GM19351 (cell line): ENCODE data around the gene DENND4C.
A peak's percentile ranks its signal among the peaks of the same experiment; 100 is the strongest.
"Not testable (repeated sequence)": the region's sequence is repeated elsewhere in the genome, so short reads cannot be mapped to it uniquely, and the experiment has no call there.

Experiments used
- ATAC-seq: cut with Tn5 transposase; IDR thresholded peaks from one replicate; pipeline ENCODE4 v1.9.1; 2021; ENCODE audit warnings: mild to moderate bottlenecking, moderate library complexity; ENCODE audit not compliant: unreplicated experiment

DENND4C gene

DNA sequence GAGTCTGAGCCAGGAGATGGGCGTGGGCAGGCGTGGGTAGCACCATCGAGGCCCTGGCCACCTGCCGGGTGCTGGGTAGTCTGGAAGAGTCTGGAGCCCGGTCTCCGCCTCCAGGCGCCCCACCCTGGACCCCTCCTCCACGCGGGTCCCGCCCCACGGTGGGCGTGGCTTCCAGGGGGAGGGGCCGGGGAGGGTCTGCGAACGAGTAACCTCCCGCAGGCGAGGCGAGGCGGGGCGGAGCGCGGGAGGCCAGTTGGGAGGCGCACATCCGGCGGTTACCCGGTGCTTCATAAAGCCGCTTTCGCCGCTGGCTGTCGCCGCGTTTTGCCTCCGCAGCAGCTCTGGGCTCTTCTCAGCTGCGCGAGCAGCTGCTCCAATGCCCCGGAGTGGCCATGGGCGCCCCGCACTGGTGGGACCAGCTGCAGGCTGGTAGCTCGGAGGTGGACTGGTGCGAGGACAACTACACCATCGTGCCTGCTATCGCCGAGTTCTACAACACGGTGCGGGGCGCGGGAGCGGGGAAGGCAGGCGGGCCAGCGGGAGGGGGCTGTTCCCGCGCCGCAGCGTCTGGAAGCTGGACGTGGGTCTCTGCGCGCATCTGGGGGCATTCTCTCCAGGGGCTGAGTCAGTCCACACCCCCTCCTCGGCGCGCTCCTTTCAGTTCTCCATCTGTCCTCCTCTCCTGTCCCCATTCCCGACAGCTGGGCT, 178.4 kb downstream of the DENND4C start, which contains the start of gene ACER2:
Gene ACER2 (plus strand): TSS at position 317 of the 708 bp plus-strand sequence. CDS start 76 bp downstream, at position 393.
- ATAC-seq, result peak; percentile 91

- ATAC-seq, result peak; percentile 9
Observed at GRCh38 chr9:19409401-19410194, 179.1 kb downstream of the DENND4C start.

DNA sequence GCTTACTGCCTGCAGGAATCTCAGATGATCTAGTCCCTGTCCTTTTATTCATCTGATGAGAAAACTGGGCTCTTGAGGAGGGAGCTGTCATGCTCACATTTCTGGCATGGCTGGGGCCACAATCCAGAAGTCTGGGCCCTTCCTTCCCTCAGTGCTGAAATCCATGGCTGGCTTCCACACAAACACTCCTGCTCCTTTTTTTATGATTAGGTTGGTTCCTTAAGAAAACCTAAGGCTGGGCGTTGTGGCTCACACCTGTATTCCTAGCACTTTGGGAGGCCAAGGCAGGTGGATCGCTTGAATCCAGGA, 179.7 kb downstream of the DENND4C start:
- no peak for ATAC-seq

DNA sequence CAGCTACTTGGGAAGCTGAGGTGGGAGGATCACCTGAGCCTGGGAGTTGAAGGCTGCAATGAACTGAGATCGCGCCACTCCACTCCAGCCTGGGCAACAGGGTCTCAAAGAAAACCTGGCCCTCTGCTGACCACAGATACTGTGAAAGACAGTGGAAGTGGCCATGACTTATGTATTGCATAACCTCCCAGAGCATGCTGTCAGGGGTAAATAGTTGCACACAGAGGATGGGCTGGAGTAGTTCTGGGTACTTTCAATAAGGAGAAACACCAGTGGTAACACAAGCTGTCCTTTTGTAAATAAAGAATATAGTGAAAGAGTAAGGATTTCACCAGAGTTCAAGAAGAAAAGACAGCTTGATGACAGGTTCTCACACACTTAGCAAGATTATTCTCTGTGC, 180.1 kb downstream of the DENND4C start:
- ATAC-seq, result no peak

DNA sequence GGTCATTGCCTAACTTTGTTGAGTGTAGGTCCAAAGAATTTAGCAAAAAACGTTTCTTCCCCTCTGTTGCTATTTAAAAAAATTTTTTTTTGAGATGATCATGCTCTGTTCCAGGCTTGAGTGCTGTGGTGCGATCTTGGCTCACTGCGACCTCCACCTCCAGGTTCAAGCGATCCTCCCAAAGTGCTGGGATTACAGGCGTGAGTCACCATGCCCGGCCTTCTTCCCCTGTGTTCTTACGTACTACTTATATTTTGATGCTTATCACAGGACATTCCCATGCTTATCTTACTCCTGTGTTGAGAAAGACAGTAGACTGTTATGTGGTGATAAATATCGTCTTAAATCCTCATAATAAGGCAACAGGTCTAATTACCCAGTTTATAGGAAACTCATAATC, 180.8 kb downstream of the DENND4C start:
- no peak for ATAC-seq

DNA sequence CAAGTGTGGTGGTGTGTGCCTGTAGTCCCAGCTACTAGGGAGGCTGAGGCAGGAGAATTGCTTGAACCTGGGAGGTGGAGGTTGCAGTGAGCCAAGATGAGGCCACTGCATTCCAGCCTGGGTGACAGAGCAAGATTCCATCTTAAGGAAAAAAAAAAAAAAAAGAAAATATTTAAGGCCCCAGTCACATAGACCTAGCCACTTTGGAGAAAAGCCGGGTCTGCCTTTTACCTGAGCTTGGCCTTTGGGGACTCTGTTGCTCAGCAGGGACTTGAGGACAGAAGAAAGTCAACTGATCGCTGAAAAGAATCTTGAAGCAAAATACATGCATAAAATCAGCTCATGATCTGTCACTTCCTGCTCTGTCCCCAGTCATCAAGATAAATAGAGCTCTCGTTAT, 183.0 kb downstream of the DENND4C start:
- not testable (repeated sequence) for ATAC-seq

- ATAC-seq, result no peak
Observed at GRCh38 chr9:19416143-19416542, 185.7 kb downstream of the DENND4C start.

GRCh38 chr9:19420877-19421276, 190.4 kb downstream of the DENND4C start:
- ATAC-seq, result no peak
